Endothelial cell of umbilical vein (primary cell): ENCODE results near the gene RASAL1. TPM values are rescaled to one million over a fixed set of nuclear protein-coding genes. Genes with fewer than 3 reads are reported as not detected.

ENCODE experiments used
- BruUV-seq: library from RNA; stranded (reverse); fragments of 400-500 nt; replicated peaks from 2 replicates; lab custom pipeline; 2021; lab: Mats Ljungman, UMichigan
- CTCF ChIA-PET: fragments of 300-600, 350-600 bp; sonication (Branson Sonifier 250); formaldehyde crosslinking; loops from one replicate; lab custom pipeline; 2021; ENCODE audit warnings: antibody characterized with exemption, inconsistent platforms; lab: Charles Lee
- POLR2A ChIA-PET: fragments of 300-600, 350-600 bp; sonication (Branson Sonifier 250); formaldehyde crosslinking; loops from one replicate; lab custom pipeline; 2021; ENCODE audit warnings: antibody characterized with exemption, inconsistent platforms; lab: Charles Lee
- DNase-seq: peaks from one replicate; pipeline ENCODE4 v3.0.0-alpha.2; 2011; ENCODE audit warnings: low read depth, low spot score
- FAIRE-seq: peaks from 2 replicates; lab custom pipeline; 2011; peaks lifted over from hg19 to GRCh38; lab: Jason Lieb, UNC
- H2AFZ ChIP-seq: 2 replicates; pipeline ENCODE4 v1.6.0; 2012; ENCODE audit warnings: low read depth, low read length, control low read depth, inconsistent platforms
- H3K27ac ChIP-seq: 2 replicates; pipeline ENCODE4 v1.5.1; 2011; ENCODE audit warnings: low read depth, mild to moderate bottlenecking, control low read depth, low read length, moderate library complexity; ENCODE audit not compliant: insufficient read depth
- H3K27me3 ChIP-seq, 2 experiments: 2 replicates each; pipeline versions ENCODE4 v1.6.0 to v1.6.1; 2011; ENCODE audit warnings: low read length in 2 of 2, mixed read lengths in 1 of 2; ENCODE audit not compliant: control insufficient read depth in 2 of 2, insufficient read depth in 2 of 2
- H3K36me3 ChIP-seq, 2 experiments: 2 replicates in 1 of 2; 3 replicates in 1 of 2; pipeline ENCODE4 v1.5.1; 2011; ENCODE audit warnings: low read length in 2 of 2, mild to moderate bottlenecking in 1 of 2, moderate library complexity in 1 of 2; ENCODE audit not compliant: control insufficient read depth in 2 of 2, insufficient read depth in 2 of 2; ENCODE audit errors: extremely low read depth in 1 of 2
- H3K4me1 ChIP-seq: 3 replicates; pipeline ENCODE4 v1.5.1; 2011; ENCODE audit warnings: mild to moderate bottlenecking, low read length; ENCODE audit not compliant: control insufficient read depth, insufficient read depth; ENCODE audit errors: extremely low read depth
- H3K4me2 ChIP-seq: 2 replicates; pipeline ENCODE4 v1.6.1; 2011; ENCODE audit warnings: low read length, control low read depth, mixed read lengths; ENCODE audit not compliant: insufficient read depth
- H3K4me3 ChIP-seq, 3 experiments: fragments of 200-600 bp in 1 of 3; sonication (generic), shearing (Covaris generic) in 1 of 3; replicated peaks in 1 of 3; 2 replicates each; pipeline ENCODE4 v1.5.1; 2011 to 2016; ENCODE audit warnings: control low read depth in 3 of 3, low read length in 3 of 3, mild to moderate bottlenecking in 2 of 3, inconsistent platforms in 1 of 3, low read depth in 1 of 3, moderate library complexity in 1 of 3; ENCODE audit not compliant: insufficient read depth in 1 of 3
- H3K79me2 ChIP-seq: 2 replicates; pipeline ENCODE4 v1.6.0; 2012; ENCODE audit warnings: low read length, inconsistent platforms; ENCODE audit not compliant: control insufficient read depth, insufficient read depth
- H3K9ac ChIP-seq: replicated peaks from 2 replicates; pipeline ENCODE3; 2011; ENCODE audit warnings: low read length, control low read depth; ENCODE audit not compliant: insufficient read depth; ENCODE audit errors: extremely low read depth
- H3K9me1 ChIP-seq: replicated peaks from 3 replicates; pipeline ENCODE4 v1.6.0; 2011; ENCODE audit warnings: mild to moderate bottlenecking, low read length; ENCODE audit not compliant: control insufficient read depth, insufficient read depth; ENCODE audit errors: extremely low read depth
- H3K9me3 ChIP-seq: replicated peaks from 2 replicates; pipeline ENCODE4 v1.5.1; 2012; ENCODE audit warnings: low read length, inconsistent platforms; ENCODE audit not compliant: control insufficient read depth, insufficient read depth
- H4K20me1 ChIP-seq: replicated peaks from 2 replicates; pipeline ENCODE3; 2011; ENCODE audit warnings: mild to moderate bottlenecking, low read length; ENCODE audit not compliant: control insufficient read depth, insufficient read depth; ENCODE audit errors: extremely low read depth
- CTCF ChIP-seq, 2 donors: IDR thresholded peaks; 1 replicate in 1 of 2; 2 replicates in 1 of 2; pipeline ENCODE4 v1.5.1; 2011; ENCODE audit warnings: low read length in 2 of 2, mild to moderate bottlenecking in 2 of 2, moderate library complexity in 2 of 2, control low read depth in 1 of 2, inconsistent platforms in 1 of 2, low read depth in 1 of 2; ENCODE audit not compliant: insufficient read depth in 1 of 2; ENCODE audit errors: extremely low read depth in 1 of 2
- EZH2 ChIP-seq: IDR thresholded peaks from 2 replicates; pipeline ENCODE4 v1.6.1; 2012; ENCODE audit warnings: borderline replicate concordance, low read depth, mild to moderate bottlenecking, moderate library complexity, low read length, inconsistent platforms; ENCODE audit not compliant: severe bottlenecking
- FOS ChIP-seq: IDR thresholded peaks from 2 replicates; pipeline ENCODE4 v1.6.1; 2011; ENCODE audit warnings: mild to moderate bottlenecking, low read length, moderate library complexity, borderline replicate concordance; ENCODE audit not compliant: insufficient read depth
- GATA2 ChIP-seq: IDR thresholded peaks from 2 replicates; pipeline ENCODE4 v1.7.0; 2011; ENCODE audit warnings: low read depth, mild to moderate bottlenecking, moderate library complexity, mixed read lengths, low read length; ENCODE audit not compliant: insufficient read length, insufficient read depth
- JUN ChIP-seq: IDR thresholded peaks from 2 replicates; pipeline ENCODE4 v1.6.1; 2011; ENCODE audit warnings: borderline replicate concordance, low read depth; ENCODE audit not compliant: insufficient read length, insufficient read depth
- MAX ChIP-seq: IDR thresholded peaks from 2 replicates; pipeline ENCODE4 v1.6.1; 2011; ENCODE audit not compliant: insufficient read depth, insufficient read length
- MYC ChIP-seq: IDR thresholded peaks from one replicate; pipeline ENCODE4 v1.6.1; 2011; ENCODE audit warnings: mild to moderate bottlenecking, low read depth, low read length
- POLR2A ChIP-seq: IDR thresholded peaks from 2 replicates; pipeline ENCODE4 v1.6.1; 2012; ENCODE audit warnings: low read depth, mild to moderate bottlenecking, control low read depth, low read length
- POLR2AphosphoS5 ChIP-seq: IDR thresholded peaks from 2 replicates; pipeline ENCODE4 v1.6.1; 2012; ENCODE audit warnings: low read depth, mild to moderate bottlenecking, control low read depth, low read length, moderate library complexity; ENCODE audit not compliant: insufficient read depth
- dilution Hi-C: fragments of 300-500 bp; cut with MboI; formaldehyde crosslinking; loops from one replicate; pipeline ENCODE4 v1.15.0; 2019; ENCODE audit warnings: low sequenced_read_pairs; ENCODE audit not compliant: extremely low pct_ligation_motif_present
- intact Hi-C: fragments of 100-400 bp; cut with micrococcal nuclease; formaldehyde crosslinking; loops from one replicate; pipeline ENCODE4 v1.10.0; 2022
- polyA plus RNA-seq, 4 experiments: library from polyadenylated mRNA; depleted of rRNA in 3 of 4; stranded (reverse) in 3 of 4; unstranded in 1 of 4; fragments of >200 nt; gene quantifications; 2 replicates each; pipeline versions ENCODE4 v1.2.1 to v1.2.3, GENCODE V29; 2011 to 2012; ENCODE audit warnings: missing spikeins in 1 of 4
- total RNA-seq: library from RNA; stranded (reverse); gene quantifications from 2 replicates; pipeline ENCODE4 v1.2.3, GENCODE V29; 2021

The RASAL1 gene
- total and polyA plus RNA-seq, 2 donors (not counting 3 experiments of a cell fraction or from before 2014, with no cell fraction given): not detected

GRCh38 chr12:113138826-113139225 lies 3.3 kb upstream of the RASAL1 start:
- no peaks in the 10 kb centered on the region for H3K9me1 ChIP-seq
- ChIA-PET POLR2A (no interaction called here), CTCF (interaction anchor here (2.3 kb wide), 1 partner anchor 146 kb away, joined by 7 read pairs; no protein-coding TSS in a partner anchor)
- intact Hi-C loops: no loop called here
- TF ChIP-seq CTCF (IDR thresholded peaks at IDR 0.05; ENCODE audit: extremely low read depth in 1 of 2, insufficient read depth in 1 of 2, low read depth in 1 of 2, low read length in 2 of 2) (no peak), JUN (no peak), EZH2 (no peak), MYC (no peak), GATA2 (no peak), MAX (no peak), FOS (no peak), POLR2A (no peak), POLR2AphosphoS5 (no peak)
- DNase-seq: no peak
- H2AFZ ChIP-seq: no peak overlapping the region
- no peaks in the 10 kb centered on the region for H3K4me1 ChIP-seq
- H3K27me3 ChIP-seq: no peaks in the 10 kb centered on the region
- no peaks in the 10 kb centered on the region for H4K20me1 ChIP-seq
- H3K4me3 ChIP-seq: no peak overlapping the region
- no TSS peak for BruUV-seq
- no peaks in the 10 kb centered on the region for H3K9me3 ChIP-seq
- no peaks in the 10 kb centered on the region for H3K36me3 ChIP-seq
- dilution Hi-C loops: no loop called here
- H3K9ac ChIP-seq: no peak overlapping the region
- no peak for FAIRE-seq
- H3K4me2 ChIP-seq: no peak overlapping the region
- H3K27ac ChIP-seq: no peak overlapping the region
- no peaks in the 10 kb centered on the region for H3K79me2 ChIP-seq
